Peyer's patch (tissue), 4 donors: ENCODE measurements around the gene AUTS2.

Source experiments
- POLR2A ChIP-seq, 2 donors: fragments of 450-650 bp; IDR thresholded peaks; one replicate each; pipeline ENCODE4 v1.5.1; 2017; ENCODE audit warnings: antibody characterized with exemption in 2 of 2, mild to moderate bottlenecking in 2 of 2, moderate library complexity in 2 of 2
- TF ChIP-seq, protein P1 (sequence below), 6 experiments: fragments of 450-650 bp in 4 of 6; fragments of 200-600 bp in 2 of 6; sonication (generic) in 1 of 6; IDR thresholded peaks; one replicate each; pipeline ENCODE4 v1.5.1; 2017 to 2019; ENCODE audit warnings: antibody characterized with exemption in 6 of 6, mild to moderate bottlenecking in 3 of 6, moderate library complexity in 1 of 6

- TF ChIP-seq, protein P1, sequence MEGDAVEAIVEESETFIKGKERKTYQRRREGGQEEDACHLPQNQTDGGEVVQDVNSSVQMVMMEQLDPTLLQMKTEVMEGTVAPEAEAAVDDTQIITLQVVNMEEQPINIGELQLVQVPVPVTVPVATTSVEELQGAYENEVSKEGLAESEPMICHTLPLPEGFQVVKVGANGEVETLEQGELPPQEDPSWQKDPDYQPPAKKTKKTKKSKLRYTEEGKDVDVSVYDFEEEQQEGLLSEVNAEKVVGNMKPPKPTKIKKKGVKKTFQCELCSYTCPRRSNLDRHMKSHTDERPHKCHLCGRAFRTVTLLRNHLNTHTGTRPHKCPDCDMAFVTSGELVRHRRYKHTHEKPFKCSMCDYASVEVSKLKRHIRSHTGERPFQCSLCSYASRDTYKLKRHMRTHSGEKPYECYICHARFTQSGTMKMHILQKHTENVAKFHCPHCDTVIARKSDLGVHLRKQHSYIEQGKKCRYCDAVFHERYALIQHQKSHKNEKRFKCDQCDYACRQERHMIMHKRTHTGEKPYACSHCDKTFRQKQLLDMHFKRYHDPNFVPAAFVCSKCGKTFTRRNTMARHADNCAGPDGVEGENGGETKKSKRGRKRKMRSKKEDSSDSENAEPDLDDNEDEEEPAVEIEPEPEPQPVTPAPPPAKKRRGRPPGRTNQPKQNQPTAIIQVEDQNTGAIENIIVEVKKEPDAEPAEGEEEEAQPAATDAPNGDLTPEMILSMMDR (IDR thresholded peaks at IDR 0.05), result no peak
- no peak for TF ChIP-seq POLR2A (IDR thresholded peaks at IDR 0.05)
Measured at GRCh38 chr7:70306173-70306572, 707.9 kb downstream of the AUTS2 start.
